B cell (primary cell): Measurements from ENCODE around the gene ALG6.

Source experiments
- CTCF ChIP-seq: fragments of 200-600 bp; IDR thresholded peaks from one replicate; pipeline ENCODE4 v1.8.0; 2022; ENCODE audit warnings: antibody characterized with exemption, mild to moderate bottlenecking
- EZH2 ChIP-seq: IDR thresholded peaks from 2 replicates; pipeline ENCODE4 v1.6.1; 2012; ENCODE audit warnings: borderline replicate concordance, low read depth, mild to moderate bottlenecking, moderate library complexity, low read length; ENCODE audit not compliant: insufficient read depth, poor library complexity, severe bottlenecking

- no peak for TF ChIP-seq CTCF
- TF ChIP-seq EZH2, result no peak
These were observed 4.8 kb upstream of the ALG6 start for GRCh38 chr1:63362578-63362977.
